ENCODE data around the gene ANKRD17. TPM values are rescaled to one million over a fixed set of nuclear protein-coding genes. Genes with fewer than 3 reads are reported as not detected.
A peak's percentile ranks its signal among the peaks of the same experiment; 100 is the strongest.
"Not testable (repeated sequence)": the region's sequence is repeated elsewhere in the genome, so short reads cannot be mapped to it uniquely, and the experiment has no call there.

Gene ANKRD17
- total RNA-seq, 2 experiments from 2014 or later: 50.6 to 57.5 TPM

DNA sequence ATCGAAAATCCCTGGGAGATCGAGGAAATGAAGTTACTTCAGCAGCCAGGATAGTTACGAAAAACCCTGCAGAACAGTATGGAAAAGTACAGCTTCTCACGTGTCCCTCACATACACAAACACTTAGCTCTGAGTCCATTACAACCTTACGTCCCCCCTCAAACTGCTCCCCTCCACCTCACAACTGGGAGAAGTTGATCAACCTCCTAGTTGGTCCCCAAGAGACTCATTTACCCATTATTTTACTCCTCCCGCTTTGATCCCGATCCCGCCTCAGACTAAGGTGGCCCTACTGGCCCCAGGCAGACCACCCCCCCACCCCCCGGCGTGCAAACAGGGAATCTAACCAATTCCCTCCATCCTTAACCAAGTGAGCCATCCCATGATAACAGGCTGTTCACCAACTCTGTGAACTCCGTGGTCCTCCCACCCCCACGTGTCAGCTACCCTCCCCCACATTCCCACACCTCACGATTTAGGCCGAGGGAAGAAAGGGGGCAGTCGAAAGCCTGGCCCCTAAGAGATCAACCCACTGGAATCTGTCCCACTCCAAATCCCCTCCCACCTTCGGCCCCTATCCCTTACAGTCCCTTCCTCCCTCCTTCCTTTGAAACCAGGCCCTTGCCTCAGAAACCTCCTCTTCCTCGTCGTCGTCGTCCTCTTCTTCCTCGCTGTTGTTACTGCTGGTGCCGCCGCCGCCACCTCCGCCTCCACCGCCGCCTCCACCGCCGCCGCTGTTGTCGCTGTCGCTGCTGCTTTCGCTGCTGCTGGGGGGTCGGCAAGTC lies 755 bp downstream of the ANKRD17 start:
- peaks cover 51% of the 10 kb centered on the region for H3K4me1 Mint-ChIP-seq
- DNase-seq (peak; percentile 43), ATAC-seq (peak; percentile 0)
- peaks cover 15% of the 10 kb centered on the region for H3K36me3 Mint-ChIP-seq
- no peaks in the 10 kb centered on the region for H3K27me3 Mint-ChIP-seq
- peak overlapping the region; percentile 99 for H3K4me3 Mint-ChIP-seq
- H3K9me3 Mint-ChIP-seq (ENCODE audit: low read depth): no peaks in the 10 kb centered on the region
- H3K27ac Mint-ChIP-seq: peak overlapping the region; percentile 98
- CTCF ChIA-PET: interaction anchor here (0.9 to 4.1 kb wide), 19 partner anchors 8 to 219 kb away, joined by 3 to 22 read pairs (median 4); partner anchors contain the start of gene COX18

DNA sequence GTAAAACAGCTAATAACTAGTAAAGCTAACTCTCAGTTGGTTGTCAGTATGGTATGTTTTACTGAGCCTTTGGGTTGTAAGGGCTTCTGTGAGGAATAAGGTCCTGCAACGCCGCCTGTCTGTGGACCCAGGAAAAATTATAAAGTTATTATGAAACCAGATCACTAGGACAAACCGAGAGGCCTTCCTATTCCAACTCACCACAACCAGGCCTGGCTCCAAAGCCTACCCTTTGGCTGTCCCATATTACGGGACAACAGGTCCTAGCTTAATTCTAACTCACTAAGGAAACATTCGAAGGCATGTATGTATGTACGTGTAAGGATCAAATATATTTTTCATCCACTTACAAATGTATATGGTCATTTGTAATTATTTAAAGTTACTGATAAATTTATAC lies 1.4 kb downstream of the ANKRD17 start:
- peaks cover 19% of the 10 kb centered on the region for H3K36me3 Mint-ChIP-seq
- H3K4me1 Mint-ChIP-seq: peaks cover 51% of the 10 kb centered on the region
- CTCF ChIA-PET: interaction anchor here (0.6 to 4.1 kb wide), 21 partner anchors 11 to 218 kb away, joined by 3 to 22 read pairs (median 4); partner anchors contain the start of gene COX18
- H3K4me3 Mint-ChIP-seq: peak overlapping the region; percentile 99
- H3K27ac Mint-ChIP-seq: peak overlapping the region; percentile 98
- H3K27me3 Mint-ChIP-seq: no peaks in the 10 kb centered on the region
- DNase-seq (peak; percentile 79), ATAC-seq (peak; percentile 34)
- H3K9me3 Mint-ChIP-seq (ENCODE audit: low read depth): no peaks in the 10 kb centered on the region

DNA sequence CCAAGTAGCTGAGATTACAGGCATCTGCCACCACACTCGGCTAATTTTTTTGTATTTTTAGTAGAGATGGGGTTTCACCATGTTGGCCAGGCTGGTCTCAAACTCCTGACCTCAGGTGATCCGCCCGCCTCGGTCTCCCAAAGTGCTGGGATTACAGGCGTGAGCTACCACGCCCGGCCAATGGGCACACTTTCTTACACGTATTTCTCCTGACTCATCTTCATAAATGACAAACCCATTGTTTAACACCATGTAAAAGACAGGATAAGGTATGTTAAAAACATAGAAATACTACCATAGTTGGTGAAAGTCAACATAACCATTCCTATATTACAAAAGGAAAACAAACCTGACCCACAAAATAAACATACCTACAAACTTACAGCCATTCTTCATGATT lies 2.8 kb downstream of the ANKRD17 start:
- not testable (repeated sequence) for H3K27me3 Mint-ChIP-seq; H3K27ac Mint-ChIP-seq; ATAC-seq; H3K9me3 Mint-ChIP-seq (ENCODE audit: low read depth); DNase-seq
- Mint-ChIP-seq H3K4me3 (peak overlapping the region; percentile 11), H3K36me3 (peaks cover 23% of the 10 kb centered on the region), H3K4me1 (peaks cover 46% of the 10 kb centered on the region)
- CTCF ChIA-PET: interaction anchor here (0.7 to 4.1 kb wide), 6 partner anchors 12 to 191 kb away, joined by 3 to 22 read pairs (median 5); partner anchors contain the start of gene COX18

DNA sequence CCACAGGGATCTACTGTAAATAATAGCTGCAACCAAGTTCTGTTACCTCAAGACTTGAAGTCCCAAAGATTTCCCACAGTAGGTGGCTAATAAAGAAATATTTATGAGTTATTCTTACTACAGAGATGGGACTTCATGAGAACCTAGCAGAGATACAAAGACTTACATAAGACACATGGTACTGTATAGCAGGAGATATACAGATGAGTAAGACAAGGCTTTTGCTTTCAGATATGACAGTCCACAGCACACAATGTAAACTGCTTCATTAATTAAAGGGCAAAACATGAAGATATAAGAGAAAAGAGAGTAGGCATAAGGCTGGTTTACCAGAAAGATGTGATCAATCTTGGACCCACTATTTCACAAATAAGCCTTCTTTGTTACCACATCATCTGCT lies 6.6 kb downstream of the ANKRD17 start:
- DNase-seq (no peak), ATAC-seq (no peak)
- CTCF ChIA-PET: no interaction called here
- Mint-ChIP-seq H3K27ac (no peak overlapping the region), H3K27me3 (no peaks in the 10 kb centered on the region), H3K4me1 (peaks cover 48% of the 10 kb centered on the region), H3K9me3 (ENCODE audit: low read depth) (no peaks in the 10 kb centered on the region), H3K4me3 (no peak overlapping the region), H3K36me3 (peaks cover 32% of the 10 kb centered on the region)

DNA sequence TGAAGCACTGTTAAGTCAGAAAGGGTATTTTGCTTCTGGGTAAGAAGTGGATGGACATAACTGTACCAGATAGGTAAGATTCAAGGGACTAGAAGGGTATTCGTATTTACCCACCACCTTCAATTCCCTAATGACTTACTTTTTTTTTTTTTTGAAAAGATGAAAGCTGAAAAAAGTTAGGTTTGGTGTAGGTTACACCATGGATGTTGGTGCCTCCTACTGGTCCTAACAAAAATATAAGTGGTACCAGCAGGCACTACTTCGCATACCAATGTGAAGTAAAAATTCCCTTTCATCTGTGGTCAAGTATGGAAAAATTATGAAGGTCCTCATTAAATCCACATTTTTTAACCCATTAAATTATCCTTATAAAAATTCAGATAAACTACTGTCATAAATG lies 7.2 kb downstream of the ANKRD17 start:
- no peaks in the 10 kb centered on the region for H3K9me3 Mint-ChIP-seq (ENCODE audit: low read depth)
- H3K27me3 Mint-ChIP-seq: no peaks in the 10 kb centered on the region
- CTCF ChIA-PET: no interaction called here
- H3K36me3 Mint-ChIP-seq: peaks cover 30% of the 10 kb centered on the region
- H3K4me1 Mint-ChIP-seq: peaks cover 45% of the 10 kb centered on the region
- H3K27ac Mint-ChIP-seq: no peak overlapping the region
- no peak overlapping the region for H3K4me3 Mint-ChIP-seq
- DNase-seq: no peak
- no peak for ATAC-seq

DNA sequence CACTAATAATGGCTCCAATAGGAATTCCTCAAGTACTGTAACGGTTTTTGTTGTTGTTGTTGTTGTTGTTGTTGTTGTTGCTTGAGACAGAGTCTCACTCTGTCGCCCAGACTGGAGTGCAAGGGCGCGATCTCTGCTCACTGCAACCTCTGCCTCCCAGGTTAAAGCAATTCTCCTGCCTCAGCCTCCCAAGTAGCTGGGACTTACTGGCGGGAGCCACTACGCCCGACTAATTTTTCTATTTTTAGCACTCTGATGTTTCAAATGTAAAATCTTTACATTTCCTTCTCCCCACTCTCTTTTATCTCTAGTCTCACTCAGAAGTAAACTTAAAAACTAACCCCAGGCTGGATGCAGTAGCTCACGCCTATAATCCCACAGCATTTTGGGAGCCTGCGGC lies 8.0 kb downstream of the ANKRD17 start:
- Mint-ChIP-seq H3K9me3 (ENCODE audit: low read depth) (no peaks in the 10 kb centered on the region), H3K4me3 (no peak overlapping the region), H3K4me1 (peaks cover 44% of the 10 kb centered on the region), H3K27me3 (no peaks in the 10 kb centered on the region), H3K27ac (peak overlapping the region; percentile 38), H3K36me3 (peaks cover 33% of the 10 kb centered on the region)
- ATAC-seq: no peak
- CTCF ChIA-PET: interaction anchor here (0.7 kb wide), 1 partner anchor 189 kb away, joined by 3 read pairs; no protein-coding TSS in a partner anchor
- DNase-seq: no peak

DNA sequence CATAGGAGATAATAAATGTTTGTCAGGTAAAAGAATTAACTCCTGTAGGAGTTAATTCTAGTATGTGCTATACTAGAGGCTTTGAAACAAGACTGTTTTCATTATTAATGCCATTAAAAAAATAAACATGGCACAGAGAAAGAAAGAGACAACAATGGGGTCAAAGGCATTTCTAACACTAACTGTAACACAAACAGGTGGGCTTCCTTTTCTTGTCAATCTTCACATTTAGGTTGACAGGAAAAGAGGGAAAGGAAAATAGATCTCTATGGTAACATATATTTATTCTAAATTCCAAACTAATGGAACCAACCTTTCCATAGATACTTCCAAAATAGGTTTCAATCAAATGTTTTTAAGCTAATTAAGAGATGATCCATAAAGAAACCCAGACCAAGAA lies 9.8 kb downstream of the ANKRD17 start:
- Mint-ChIP-seq H3K27me3 (no peaks in the 10 kb centered on the region), H3K9me3 (ENCODE audit: low read depth) (no peaks in the 10 kb centered on the region), H3K4me3 (no peak overlapping the region), H3K36me3 (peaks cover 34% of the 10 kb centered on the region), H3K27ac (no peak overlapping the region), H3K4me1 (peaks cover 41% of the 10 kb centered on the region)
- ATAC-seq (no peak), DNase-seq (no peak)
- CTCF ChIA-PET: interaction anchor here (1.6 kb wide), 1 partner anchor 10 kb away, joined by 4 read pairs; the partner anchor contains the start of gene ANKRD17

DNA sequence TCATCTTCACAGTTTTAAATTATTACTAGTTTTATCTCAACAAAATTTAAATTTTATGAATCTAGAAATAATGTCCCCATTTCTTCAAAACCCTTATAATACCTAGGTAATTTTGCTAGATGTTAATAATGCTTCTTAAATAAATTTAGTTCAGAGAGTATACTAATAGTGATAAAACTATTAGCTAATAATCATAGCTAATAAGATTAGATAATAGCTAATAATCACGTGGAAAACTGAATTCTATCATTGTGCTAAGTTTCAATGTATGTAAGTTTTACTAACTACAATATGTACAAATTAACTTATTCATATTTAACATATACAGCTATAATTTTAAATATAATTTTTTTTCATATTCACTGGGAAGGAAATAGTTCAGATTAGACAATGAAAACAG lies 10.2 kb downstream of the ANKRD17 start:
- no peak overlapping the region for H3K27ac Mint-ChIP-seq
- no peak overlapping the region for H3K4me3 Mint-ChIP-seq
- no peaks in the 10 kb centered on the region for H3K9me3 Mint-ChIP-seq (ENCODE audit: low read depth)
- peaks cover 34% of the 10 kb centered on the region for H3K36me3 Mint-ChIP-seq
- H3K27me3 Mint-ChIP-seq: no peaks in the 10 kb centered on the region
- CTCF ChIA-PET: no interaction called here
- DNase-seq: no peak
- peaks cover 41% of the 10 kb centered on the region for H3K4me1 Mint-ChIP-seq
- no peak for ATAC-seq

DNA sequence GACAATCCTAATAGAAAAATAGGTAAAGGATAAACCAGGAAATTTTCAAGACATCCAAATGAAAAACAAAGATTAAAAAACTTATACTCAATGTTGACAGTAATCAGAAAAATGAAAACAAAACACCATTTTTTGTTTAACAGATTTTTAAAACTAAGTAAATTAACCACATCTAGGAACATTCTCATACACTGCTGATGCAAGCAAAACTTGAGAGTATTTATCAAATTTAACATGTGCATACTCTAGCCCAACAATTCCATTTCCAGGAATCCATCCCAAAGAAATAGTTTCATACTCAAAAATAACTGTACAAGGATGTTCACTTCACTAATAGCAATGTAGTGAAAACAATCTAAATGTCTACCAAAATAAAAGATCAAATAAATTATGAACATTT lies 11.5 kb downstream of the ANKRD17 start:
- ATAC-seq (no peak), DNase-seq (no peak)
- Mint-ChIP-seq H3K36me3 (peaks cover 31% of the 10 kb centered on the region), H3K27ac (no peak overlapping the region), H3K9me3 (ENCODE audit: low read depth) (no peaks in the 10 kb centered on the region), H3K27me3 (no peaks in the 10 kb centered on the region), H3K4me3 (no peak overlapping the region), H3K4me1 (peaks cover 31% of the 10 kb centered on the region)
- CTCF ChIA-PET: no interaction called here

DNA sequence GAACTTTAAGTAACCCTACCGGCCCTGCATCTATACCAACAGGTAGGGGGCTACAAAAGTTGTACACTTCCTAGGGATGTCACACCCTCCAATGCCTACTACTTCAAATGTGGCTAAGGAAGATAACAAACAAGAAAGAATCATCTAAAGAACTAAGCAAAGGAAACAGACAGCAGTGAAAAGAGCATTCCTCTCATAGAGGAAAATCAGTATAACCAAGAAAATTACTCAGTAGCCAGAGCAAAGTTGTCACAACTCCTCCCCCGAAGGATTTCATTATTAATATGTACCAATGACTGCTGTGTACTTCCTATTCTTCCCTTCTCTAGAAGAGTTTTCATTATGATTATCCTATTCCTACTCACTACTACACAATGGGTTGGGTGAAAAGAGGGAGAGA lies 12.6 kb downstream of the ANKRD17 start:
- no peak for ATAC-seq
- Mint-ChIP-seq H3K4me3 (no peak overlapping the region), H3K27me3 (no peaks in the 10 kb centered on the region), H3K27ac (no peak overlapping the region), H3K4me1 (peaks cover 29% of the 10 kb centered on the region), H3K9me3 (ENCODE audit: low read depth) (no peaks in the 10 kb centered on the region), H3K36me3 (peaks cover 32% of the 10 kb centered on the region)
- CTCF ChIA-PET: interaction anchor here (1.3 kb wide), 1 partner anchor 11 kb away, joined by 5 read pairs; no protein-coding TSS in a partner anchor
- no peak for DNase-seq

DNA sequence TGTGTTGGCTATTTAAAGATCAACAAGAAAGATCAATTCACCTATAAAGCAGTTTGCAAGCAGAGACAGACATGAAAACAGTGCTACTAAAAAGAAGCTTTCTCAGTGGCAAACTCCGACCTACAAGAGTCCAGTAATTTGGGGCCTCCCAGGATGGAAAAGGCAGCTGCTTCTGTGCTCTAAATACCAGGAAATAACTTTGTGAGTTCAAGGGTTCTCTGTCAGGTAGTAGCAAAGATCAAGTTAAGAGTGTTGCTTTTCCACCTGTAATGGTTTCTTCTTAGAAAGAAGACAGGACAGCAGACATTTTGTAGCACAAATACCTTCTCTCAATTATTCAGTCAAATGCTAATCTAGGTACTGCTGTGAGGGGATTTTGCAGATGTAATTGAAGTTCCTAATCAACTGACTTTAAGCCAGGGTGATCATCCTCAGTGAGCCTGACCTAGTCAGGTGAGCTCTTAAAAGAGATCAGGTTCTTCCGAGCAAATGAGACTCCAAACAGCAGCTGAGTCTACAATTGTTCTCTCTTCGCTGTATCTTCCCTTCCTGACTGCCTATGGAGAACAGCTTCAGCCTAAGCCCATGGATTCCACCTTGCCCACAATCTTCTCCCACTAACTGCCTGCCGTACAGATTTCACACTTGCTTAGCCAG lies 13.5 kb downstream of the ANKRD17 start:
- H3K4me1 Mint-ChIP-seq: peaks cover 25% of the 10 kb centered on the region
- H3K36me3 Mint-ChIP-seq: peaks cover 27% of the 10 kb centered on the region
- no peak overlapping the region for H3K4me3 Mint-ChIP-seq
- DNase-seq: no peak
- CTCF ChIA-PET: interaction anchor here (1.3 kb wide), 1 partner anchor 12 kb away, joined by 5 read pairs; no protein-coding TSS in a partner anchor
- H3K27ac Mint-ChIP-seq: no peak overlapping the region
- no peaks in the 10 kb centered on the region for H3K27me3 Mint-ChIP-seq
- ATAC-seq: no peak
- H3K9me3 Mint-ChIP-seq (ENCODE audit: low read depth): no peaks in the 10 kb centered on the region

DNA sequence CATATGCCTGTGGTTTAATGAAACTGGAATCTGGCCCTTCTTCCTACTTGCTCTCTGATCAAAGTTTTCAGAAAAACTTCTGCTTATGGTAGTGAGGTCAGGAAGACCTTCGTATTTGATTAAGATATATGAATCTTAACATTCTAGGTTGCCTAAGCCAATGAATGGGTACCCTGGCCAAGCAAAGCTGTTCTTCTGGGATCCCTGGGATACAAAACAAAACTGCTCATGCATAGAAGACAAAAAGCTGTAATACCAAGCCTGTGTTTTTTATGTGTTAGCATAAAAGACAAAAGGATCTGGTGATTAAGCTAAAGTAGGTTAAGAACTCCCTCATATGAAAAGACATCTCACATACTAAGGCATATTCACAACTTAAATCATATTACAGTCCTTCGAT lies 21.6 kb downstream of the ANKRD17 start:
- H3K36me3 Mint-ChIP-seq: peaks cover 54% of the 10 kb centered on the region
- H3K27ac Mint-ChIP-seq: no peak overlapping the region
- peaks cover 6% of the 10 kb centered on the region for H3K9me3 Mint-ChIP-seq (ENCODE audit: low read depth)
- ATAC-seq (no peak), DNase-seq (no peak)
- peaks cover 19% of the 10 kb centered on the region for H3K4me1 Mint-ChIP-seq
- no peaks in the 10 kb centered on the region for H3K27me3 Mint-ChIP-seq
- no peak overlapping the region for H3K4me3 Mint-ChIP-seq
- CTCF ChIA-PET: no interaction called here

DNA sequence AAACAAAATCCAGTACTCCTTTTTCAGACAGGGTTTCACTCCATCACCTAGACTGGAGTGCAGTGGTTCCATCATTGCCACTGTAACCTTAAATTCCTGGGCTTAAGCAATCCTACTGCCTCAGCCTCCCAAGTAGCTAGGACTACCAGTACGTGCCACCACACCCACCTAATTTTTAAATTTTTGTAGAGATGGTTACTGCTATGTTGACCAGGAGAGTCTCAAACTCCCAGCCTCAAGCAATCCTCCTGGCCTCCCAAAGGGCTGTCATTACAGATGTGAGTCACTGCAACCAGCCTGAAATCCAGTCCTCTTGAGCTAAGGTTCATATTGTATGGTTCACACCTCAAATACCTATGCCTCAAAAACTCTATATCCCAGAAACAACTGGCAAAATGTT lies 22.4 kb downstream of the ANKRD17 start:
- peaks cover 60% of the 10 kb centered on the region for H3K36me3 Mint-ChIP-seq
- H3K27ac Mint-ChIP-seq: no peak overlapping the region
- peaks cover 6% of the 10 kb centered on the region for H3K9me3 Mint-ChIP-seq (ENCODE audit: low read depth)
- no peak for ATAC-seq
- CTCF ChIA-PET: interaction anchor here (0.7 to 1.3 kb wide), 2 partner anchors 21 to 25 kb away, joined by 3 read pairs; no protein-coding TSS in a partner anchor
- H3K27me3 Mint-ChIP-seq: no peaks in the 10 kb centered on the region
- H3K4me3 Mint-ChIP-seq: no peak overlapping the region
- H3K4me1 Mint-ChIP-seq: peaks cover 26% of the 10 kb centered on the region
- no peak for DNase-seq

Data from activated CD8-positive, alpha-beta memory T cell treated with anti-CD3 and anti-CD28 coated beads, Interleukin-2, amount 10 ng/mL, durations not matched to agents 7 days and 5 days (primary cell).